Measurements from ENCODE around the gene DAPK1. TPM values are rescaled to one million over a fixed set of nuclear protein-coding genes. Genes with fewer than 3 reads are reported as not detected.

The DAPK1 gene
- total and polyA plus RNA-seq, 2 donors from 2014 or later, result 15.5 to 166 TPM

DNA sequence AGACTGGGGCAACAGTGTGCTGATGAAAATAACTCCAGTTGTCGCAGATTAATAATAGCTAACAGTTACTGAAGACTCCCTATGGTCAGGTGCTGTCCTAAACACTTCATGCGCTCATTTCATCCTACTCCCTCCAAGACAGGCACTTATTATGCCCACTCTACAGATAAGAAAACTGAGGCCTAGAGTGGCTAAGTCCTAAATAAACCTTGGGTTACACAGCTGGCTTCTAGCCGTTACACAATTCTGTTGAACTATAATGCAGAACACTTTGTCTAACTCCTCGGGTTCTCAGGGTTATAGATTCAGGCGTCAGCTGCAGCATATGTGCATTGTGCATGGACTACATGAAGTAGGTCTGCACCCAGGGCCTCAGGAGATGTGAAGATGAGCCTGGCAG is 103.9 kb downstream of the DAPK1 start:
- Histone ChIP-seq H3K4me3 (ENCODE audit: low read length in 3 of 3) (no peak overlapping the region), H3K9me3 (ENCODE audit: control insufficient read depth in 2 of 3, insufficient read depth in 1 of 3, low read length in 3 of 3) (no peaks in the 10 kb centered on the region), H3K27ac (ENCODE audit: low read depth in 2 of 2, low read length in 2 of 2) (no peak overlapping the region), H3K27me3 (ENCODE audit: control insufficient read depth, insufficient read depth, low read length) (no peaks in the 10 kb centered on the region), H3K4me1 (ENCODE audit: control insufficient read depth in 2 of 3, insufficient read depth in 2 of 3, low read depth in 1 of 3, low read length in 3 of 3) (peaks cover 3 to 26% (median 16%) of the 10 kb centered on the region in 3 donors), H3K36me3 (ENCODE audit: control insufficient read depth in 2 of 3, insufficient read depth in 3 of 3, low read length in 3 of 3) (peaks cover 0 to 11% (median 2%) of the 10 kb centered on the region in 3 donors), H3K9ac (ENCODE audit: low read length in 3 of 3) (no peak overlapping the region)
- DNase-seq (no peak), FAIRE-seq (no peak)
- TF ChIP-seq, protein P1, sequence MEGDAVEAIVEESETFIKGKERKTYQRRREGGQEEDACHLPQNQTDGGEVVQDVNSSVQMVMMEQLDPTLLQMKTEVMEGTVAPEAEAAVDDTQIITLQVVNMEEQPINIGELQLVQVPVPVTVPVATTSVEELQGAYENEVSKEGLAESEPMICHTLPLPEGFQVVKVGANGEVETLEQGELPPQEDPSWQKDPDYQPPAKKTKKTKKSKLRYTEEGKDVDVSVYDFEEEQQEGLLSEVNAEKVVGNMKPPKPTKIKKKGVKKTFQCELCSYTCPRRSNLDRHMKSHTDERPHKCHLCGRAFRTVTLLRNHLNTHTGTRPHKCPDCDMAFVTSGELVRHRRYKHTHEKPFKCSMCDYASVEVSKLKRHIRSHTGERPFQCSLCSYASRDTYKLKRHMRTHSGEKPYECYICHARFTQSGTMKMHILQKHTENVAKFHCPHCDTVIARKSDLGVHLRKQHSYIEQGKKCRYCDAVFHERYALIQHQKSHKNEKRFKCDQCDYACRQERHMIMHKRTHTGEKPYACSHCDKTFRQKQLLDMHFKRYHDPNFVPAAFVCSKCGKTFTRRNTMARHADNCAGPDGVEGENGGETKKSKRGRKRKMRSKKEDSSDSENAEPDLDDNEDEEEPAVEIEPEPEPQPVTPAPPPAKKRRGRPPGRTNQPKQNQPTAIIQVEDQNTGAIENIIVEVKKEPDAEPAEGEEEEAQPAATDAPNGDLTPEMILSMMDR (IDR thresholded peaks at IDR 0.05; ENCODE audit: borderline replicate concordance, extremely low read depth, insufficient read depth), result no peak
- intact Hi-C loops (cut with DNase I), result no loop called here

DNA sequence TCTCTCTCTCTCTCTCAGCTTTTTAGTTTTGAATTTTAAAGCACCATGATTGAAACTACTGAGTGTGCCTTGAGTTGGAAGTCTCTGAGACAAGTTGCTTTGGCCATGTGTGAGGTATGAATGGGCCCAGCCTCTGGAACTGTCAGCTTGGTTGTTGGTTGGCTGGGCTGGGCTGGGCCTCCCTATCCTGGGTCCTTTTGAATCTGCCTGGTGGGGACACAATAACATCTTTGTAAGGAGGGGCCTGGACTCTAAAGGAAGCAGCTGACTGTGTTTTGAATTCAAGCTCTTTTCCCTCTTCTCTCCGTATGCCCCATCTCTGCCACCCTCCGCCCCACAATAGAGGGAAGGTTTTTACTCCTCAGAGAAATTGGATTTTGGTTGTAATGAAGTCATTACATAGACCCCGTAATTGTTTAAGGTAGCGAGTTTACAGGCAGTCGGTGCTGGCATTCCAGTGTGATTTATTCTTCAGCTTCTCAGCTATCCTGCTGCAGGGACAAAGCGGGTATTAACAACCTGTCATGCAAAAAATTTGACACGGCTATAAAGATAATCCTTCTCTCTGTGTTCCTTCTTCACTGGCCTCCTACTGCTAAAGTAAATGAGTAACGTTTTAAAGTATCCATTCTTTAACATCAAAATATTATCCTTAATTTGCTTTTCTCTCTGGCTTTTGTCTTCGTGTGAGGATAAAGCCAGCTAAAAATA is 105.4 kb downstream of the DAPK1 start:
- intact Hi-C loops (cut with DNase I), result no loop called here
- no peak for FAIRE-seq

DNA sequence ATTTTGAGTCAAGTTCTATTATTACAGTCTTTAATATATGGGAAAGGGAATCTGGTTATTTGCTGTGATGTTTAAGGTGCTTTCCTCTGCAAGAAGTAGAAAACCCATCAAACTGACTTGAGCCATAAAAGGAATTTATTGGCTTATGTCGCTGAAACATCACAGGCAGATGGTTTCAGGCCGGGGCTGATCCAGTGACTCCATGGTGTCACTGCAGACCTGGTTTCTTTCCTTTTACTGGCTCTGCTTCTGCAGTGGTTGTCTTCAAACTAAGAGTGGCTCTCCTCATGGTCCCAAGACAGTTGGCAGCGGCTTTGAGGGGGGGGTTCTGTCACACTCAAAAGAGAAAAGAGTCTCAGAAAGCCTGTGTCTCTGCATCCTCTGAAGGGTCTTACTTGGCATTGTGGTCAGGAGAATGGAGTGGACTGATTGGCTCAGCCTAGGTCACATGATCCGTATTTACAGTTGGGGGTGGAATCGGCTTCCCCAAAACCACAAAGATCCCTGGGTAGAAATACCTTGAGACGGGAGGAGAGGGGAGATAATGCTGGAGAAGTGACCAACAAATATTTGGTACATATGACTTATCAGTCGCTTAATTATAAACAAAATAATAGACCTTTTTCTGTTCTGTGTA is 106.3 kb downstream of the DAPK1 start:
- Histone ChIP-seq H3K36me3 (ENCODE audit: control insufficient read depth in 2 of 3, insufficient read depth in 3 of 3, low read length in 3 of 3) (peaks cover 2 to 11% (median 2%) of the 10 kb centered on the region in 3 donors), H3K4me3 (ENCODE audit: low read length in 3 of 3) (no peak overlapping the region), H3K27me3 (ENCODE audit: control insufficient read depth, insufficient read depth, low read length) (no peaks in the 10 kb centered on the region), H3K27ac (ENCODE audit: low read depth in 2 of 2, low read length in 2 of 2) (no peak overlapping the region), H3K9me3 (ENCODE audit: control insufficient read depth in 2 of 3, insufficient read depth in 1 of 3, low read length in 3 of 3) (no peaks in the 10 kb centered on the region), H3K4me1 (ENCODE audit: control insufficient read depth in 2 of 3, insufficient read depth in 2 of 3, low read depth in 1 of 3, low read length in 3 of 3) (peaks cover 2 to 11% (median 3%) of the 10 kb centered on the region in 3 donors), H3K9ac (ENCODE audit: low read length in 3 of 3) (no peak overlapping the region)
- TF ChIP-seq, protein P1 (IDR thresholded peaks at IDR 0.05; ENCODE audit: borderline replicate concordance, extremely low read depth, insufficient read depth), result no peak
- FAIRE-seq, result no peak
- intact Hi-C loops (cut with DNase I), result no loop called here
- no peak for DNase-seq

More for the DNA sequence above, 105.4 kb downstream of the DAPK1 start:
- Histone ChIP-seq H3K9me3 (ENCODE audit: control insufficient read depth in 2 of 3, insufficient read depth in 1 of 3, low read length in 3 of 3) (no peaks in the 10 kb centered on the region), H3K4me1 (ENCODE audit: control insufficient read depth in 2 of 3, insufficient read depth in 2 of 3, low read depth in 1 of 3, low read length in 3 of 3) (peaks cover 3 to 17% (median 5%) of the 10 kb centered on the region in 3 donors), H3K27ac (ENCODE audit: low read depth in 2 of 2, low read length in 2 of 2) (no peak overlapping the region), H3K27me3 (ENCODE audit: control insufficient read depth, insufficient read depth, low read length) (no peaks in the 10 kb centered on the region), H3K4me3 (ENCODE audit: low read length in 3 of 3) (no peak overlapping the region), H3K9ac (ENCODE audit: low read length in 3 of 3) (no peak overlapping the region), H3K36me3 (ENCODE audit: control insufficient read depth in 2 of 3, insufficient read depth in 3 of 3, low read length in 3 of 3) (peaks cover 0 to 11% (median 2%) of the 10 kb centered on the region in 3 donors)
- DNase-seq, result peak in 1 of 5 donors; percentile 41
- TF ChIP-seq, protein P1 (IDR thresholded peaks at IDR 0.05; ENCODE audit: borderline replicate concordance, extremely low read depth, insufficient read depth), result no peak
